Measurements from ENCODE around the gene GNL3.
"Not testable (repeated sequence)": the region's sequence is repeated elsewhere in the genome, so short reads cannot be mapped to it uniquely, and the experiment has no call there.

The GNL3 gene

DNA sequence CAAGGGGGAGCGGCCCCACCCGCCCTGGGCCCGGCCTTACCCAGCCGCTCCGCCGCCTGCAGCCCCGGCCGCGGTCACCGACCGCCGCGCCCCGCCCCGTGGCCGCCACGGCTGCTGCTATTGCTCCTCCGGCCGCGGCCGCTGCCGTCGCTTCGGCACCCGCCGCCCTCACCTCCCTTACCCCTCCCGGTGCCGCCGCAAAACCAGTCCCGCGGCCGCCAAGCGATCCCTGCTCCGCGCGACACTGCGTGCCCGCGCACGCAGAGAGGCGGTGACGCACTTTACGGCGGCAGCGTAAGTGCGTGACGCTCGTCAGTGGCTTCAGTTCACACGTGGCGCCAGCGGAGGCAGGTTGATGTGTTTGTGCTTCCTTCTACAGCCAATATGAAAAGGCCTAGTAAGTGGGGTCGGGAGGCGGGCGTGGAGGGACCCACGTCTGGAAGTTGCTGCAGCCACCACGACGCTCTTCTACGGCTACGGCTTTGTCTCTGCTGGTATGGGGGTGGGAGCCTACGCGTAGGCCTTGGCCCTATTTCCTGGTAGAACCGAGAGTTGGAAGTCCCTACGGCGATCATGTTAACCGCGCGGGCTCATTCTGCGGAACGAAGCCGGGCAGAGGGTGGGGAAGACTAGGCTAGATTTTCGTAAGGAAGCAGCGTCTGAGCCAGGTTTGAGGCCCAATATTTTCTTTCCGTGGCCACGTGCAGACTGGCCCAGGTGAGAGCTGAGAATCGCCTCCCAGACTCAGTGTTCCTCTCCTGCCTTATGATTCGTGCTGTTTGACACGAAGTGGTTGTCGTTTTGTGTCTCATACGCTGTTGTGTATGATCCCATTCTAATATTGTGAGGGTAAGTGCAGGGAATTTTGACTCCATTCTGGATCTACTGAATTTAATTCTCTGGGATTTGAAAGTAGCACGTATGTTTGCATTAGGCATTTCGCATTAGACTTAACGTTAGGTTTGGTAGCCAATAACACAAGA lies at the start of gene GNL3, which contains the start of gene PBRM1:
TSS of gene GNL3 (plus strand) at position 324 of the 983 bp plus-strand sequence. CDS start at position 385, 61 bp downstream.
TSS of gene PBRM1 (minus strand) at position 205 of the 983 bp plus-strand sequence.
- DNase-seq: peak; percentile 96

GRCh38 chr3:52636673-52637072 lies 49.2 kb upstream of the GNL3 start:
- no peak for DNase-seq

DNA sequence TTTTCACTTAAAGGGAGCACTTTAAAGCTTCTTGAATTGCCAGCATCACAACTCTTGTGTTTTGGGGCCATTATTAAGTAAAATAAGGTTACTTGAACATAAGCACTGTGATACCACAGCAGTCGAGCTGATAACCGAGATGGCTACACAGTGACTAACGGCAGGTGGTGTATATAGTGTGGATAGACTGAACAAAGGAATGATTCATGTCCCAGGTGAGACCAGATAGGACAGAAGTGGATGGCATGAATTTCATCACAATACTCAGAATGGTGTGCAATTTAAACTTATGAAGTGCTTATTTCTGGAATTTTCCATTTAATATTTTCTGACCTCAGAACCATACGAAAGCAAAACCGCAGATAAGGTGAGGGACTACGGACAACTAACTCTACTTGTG lies 40.3 kb upstream of the GNL3 start:
- DNase-seq: no peak

- DNase-seq: no peak
Measured at GRCh38 chr3:52649461-52650210, 36.2 kb upstream of the GNL3 start.

- DNase-seq: no peak
Measured at GRCh38 chr3:52650439-52650838, 35.4 kb upstream of the GNL3 start.

GRCh38 chr3:52651592-52651991 lies 34.2 kb upstream of the GNL3 start:
- DNase-seq: no peak

DNA sequence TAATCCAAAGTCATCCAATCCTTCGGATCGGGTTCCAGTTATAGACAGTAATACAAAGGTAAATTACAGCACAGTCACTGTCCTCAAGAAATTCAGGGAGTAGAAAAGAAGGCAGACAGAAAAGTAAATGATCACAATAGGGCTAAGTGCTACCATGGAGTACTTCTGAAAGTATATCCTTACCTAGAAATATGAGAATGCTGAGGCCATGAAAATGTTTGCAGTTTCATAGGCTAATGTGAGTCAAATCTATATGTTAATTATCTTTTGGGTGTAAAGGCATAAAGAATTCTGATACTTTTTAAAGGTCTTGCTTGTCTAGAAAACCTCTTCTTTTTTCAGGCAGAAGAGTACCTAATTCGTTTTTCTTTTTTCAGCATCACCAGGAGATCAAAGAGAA lies 29.9 kb upstream of the GNL3 start:
- no peak for DNase-seq

GRCh38 chr3:52660046-52660445 lies 25.8 kb upstream of the GNL3 start:
- no peak for DNase-seq

DNA sequence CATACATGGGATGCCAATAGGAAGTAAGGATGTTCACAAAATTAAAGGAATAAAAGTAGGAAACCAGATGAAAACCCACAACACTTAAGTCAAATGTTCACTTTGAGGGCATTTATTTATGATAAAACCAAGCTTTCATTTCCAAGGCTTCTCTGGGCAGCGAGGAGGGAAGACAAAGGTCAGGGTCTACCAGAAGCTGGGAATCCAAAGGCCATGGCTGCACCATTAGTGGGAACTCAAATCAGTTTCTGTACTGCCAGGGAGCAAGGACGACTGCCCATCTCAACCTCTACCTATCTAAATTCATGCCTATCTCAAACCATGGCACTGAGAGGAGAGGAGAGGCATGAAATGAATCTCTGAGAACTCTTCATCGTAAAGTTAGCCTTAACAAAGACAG lies 22.7 kb upstream of the GNL3 start:
- no peak for DNase-seq

- peak; percentile 100 for DNase-seq
Measured at GRCh38 chr3:52670621-52671521, 15.0 kb upstream of the GNL3 start.

DNA sequence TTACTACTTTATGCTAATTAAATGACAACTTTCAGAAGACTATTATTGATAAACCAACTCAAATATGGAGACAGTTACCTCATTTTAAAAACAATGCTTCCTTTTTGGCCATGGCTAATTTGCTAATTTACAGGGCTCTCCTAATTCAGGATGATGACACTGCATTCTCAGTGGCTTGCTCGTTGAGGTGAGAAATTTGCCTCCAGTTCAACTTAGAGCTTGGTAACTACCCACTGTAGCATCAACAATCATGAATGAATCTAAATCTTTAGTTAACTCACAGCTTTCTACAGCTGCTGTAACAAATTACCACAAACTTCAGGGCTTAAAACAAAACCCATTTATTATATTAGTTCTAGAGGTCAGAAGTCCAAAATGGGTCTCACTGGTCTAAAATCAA lies 14.2 kb upstream of the GNL3 start:
- DNase-seq: no peak

- DNase-seq: not testable (repeated sequence)
Measured at GRCh38 chr3:52676201-52676600, 9.6 kb upstream of the GNL3 start.

GRCh38 chr3:52678265-52679198 lies 7.3 kb upstream of the GNL3 start:
- DNase-seq: no peak

DNA sequence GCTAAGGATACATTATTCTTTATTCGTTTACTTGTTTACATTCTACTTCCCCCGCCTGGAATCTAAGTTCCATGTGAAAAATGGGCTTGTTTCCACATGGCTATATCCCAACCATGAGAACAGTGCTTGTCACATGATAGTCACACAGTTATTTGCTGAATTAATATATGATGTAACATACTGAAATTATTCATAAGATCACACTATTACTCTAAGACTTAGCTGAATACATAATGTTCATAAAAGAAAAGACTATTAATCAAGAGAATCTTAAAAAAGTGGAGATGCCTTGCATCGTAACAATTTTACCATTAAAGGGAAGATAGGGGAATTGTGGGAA lies 6.7 kb upstream of the GNL3 start:
- no peak for DNase-seq

GRCh38 chr3:52679811-52680210 lies 6.0 kb upstream of the GNL3 start:
- no peak for DNase-seq

GRCh38 chr3:52681596-52681995 lies 4.2 kb upstream of the GNL3 start:
- peak; percentile 27 to 44 for DNase-seq

DNA sequence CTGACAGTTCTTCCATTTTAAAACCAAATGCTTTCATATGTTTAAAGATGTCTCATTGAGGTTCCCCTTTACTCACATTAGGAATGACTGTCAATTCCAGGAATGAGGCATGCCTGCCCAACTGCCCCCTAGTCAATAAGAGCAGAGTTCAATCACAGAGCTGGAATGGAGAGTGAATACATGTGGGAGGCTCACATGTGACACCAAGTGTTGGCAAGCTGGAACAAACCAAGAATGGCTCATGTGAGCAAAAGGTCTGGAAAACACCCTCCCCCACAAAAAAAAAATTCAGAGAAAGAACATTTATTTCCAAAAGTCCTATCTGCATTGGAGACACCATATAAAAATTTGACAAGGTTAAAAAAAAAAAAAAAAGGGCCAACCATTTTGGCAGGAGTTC lies 3.8 kb upstream of the GNL3 start:
- DNase-seq: peak; percentile 23 to 32

DNA sequence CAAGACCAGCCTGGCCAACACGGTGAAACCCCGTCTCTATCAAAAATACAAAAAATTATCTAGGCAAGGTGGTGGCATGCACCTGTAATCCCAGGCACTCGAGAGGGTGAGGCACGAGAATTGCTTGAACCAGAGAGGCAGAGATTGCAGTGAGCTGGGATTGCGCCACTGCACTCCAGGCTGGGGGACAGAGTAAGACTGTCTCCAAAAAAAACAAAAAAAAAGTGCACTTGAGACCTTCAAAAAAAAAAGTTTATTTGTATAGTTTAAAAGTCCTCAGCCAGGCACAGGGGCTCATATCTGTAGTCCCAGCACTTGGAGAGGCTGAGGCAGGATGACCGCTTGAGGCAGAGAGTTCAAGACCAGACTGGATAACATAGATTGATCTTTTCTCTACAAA lies 2.2 kb upstream of the GNL3 start:
- DNase-seq: no peak

- DNase-seq: no peak
Measured at GRCh38 chr3:52684184-52684583, 1.6 kb upstream of the GNL3 start.

DNA sequence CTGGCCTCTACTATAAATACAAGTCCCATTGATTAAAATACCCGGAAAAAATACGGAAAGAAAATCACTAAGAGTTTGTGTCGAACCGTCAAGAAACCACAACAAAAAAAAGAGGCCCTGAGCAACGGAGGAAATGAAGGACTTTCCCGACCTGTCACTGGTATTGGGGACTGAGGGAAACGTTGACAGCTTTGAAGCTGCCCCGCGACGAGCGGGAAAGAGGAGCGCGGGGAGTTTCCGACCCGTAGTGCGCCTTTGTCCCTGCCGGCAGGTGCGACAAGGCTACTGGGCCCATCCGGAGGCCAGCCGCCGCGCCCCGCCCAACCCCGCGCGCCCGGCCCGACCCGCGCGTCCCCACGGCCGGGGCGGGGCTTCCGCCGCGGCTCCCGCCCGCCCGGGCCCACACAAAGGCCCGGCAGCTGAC lies 535 bp upstream of the GNL3 start:
- peak; percentile 75 to 78 for DNase-seq

- no peak for DNase-seq
Measured at GRCh38 chr3:52688266-52688665, 2.4 kb downstream of the GNL3 start.

GRCh38 chr3:52689151-52689550 lies 3.3 kb downstream of the GNL3 start:
- no peak for DNase-seq
